Stimulated activated CD8-positive, alpha-beta memory T cell treated with anti-CD3 and anti-CD28 coated beads, Interleukin-4, amount 100 ng/mL, for 48 hours (primary cell): Measurements from ENCODE around the gene MAGED4B.
"Not testable (repeated sequence)": the region's sequence is repeated elsewhere in the genome, so short reads cannot be mapped to it uniquely, and the experiment has no call there.

Experiments used
- DNase-seq: peaks from one replicate; pipeline ENCODE4 v3.0.0-alpha.2; 2020

Gene MAGED4B

GRCh38 chrX:52068666-52069640 is at the start of gene MAGED4B:
Gene MAGED4B, minus strand, starts transcription at chrX:52069183. Its CDS starts 1,011 bp downstream, at chrX:52068172.
- not testable (repeated sequence) for DNase-seq

GRCh38 chrX:52118262-52118661 is 49.3 kb upstream of the MAGED4B start:
- DNase-seq = no peak

GRCh38 chrX:52082578-52082977 is 13.6 kb upstream of the MAGED4B start:
- DNase-seq = no peak

- DNase-seq = no peak
Observed at GRCh38 chrX:52078131-52078530, 9.1 kb upstream of the MAGED4B start.

- not testable (repeated sequence) for DNase-seq
Observed at GRCh38 chrX:52042288-52042687, 26.7 kb downstream of the MAGED4B start.

GRCh38 chrX:52034211-52034610 is 34.8 kb downstream of the MAGED4B start:
- DNase-seq = no peak

GRCh38 chrX:52031371-52031770 is 37.6 kb downstream of the MAGED4B start:
- no peak for DNase-seq

- no peak for DNase-seq
Observed at GRCh38 chrX:52015794-52016193, 53.2 kb downstream of the MAGED4B start.
